ENCODE data around the gene RABGEF1. TPM values are rescaled to one million over a fixed set of nuclear protein-coding genes. Genes with fewer than 3 reads are reported as not detected.
"Not testable (repeated sequence)": the region's sequence is repeated elsewhere in the genome, so short reads cannot be mapped to it uniquely, and the experiment has no call there.

Gene RABGEF1
- polyA plus RNA-seq, 1 donor, result 21.9 TPM

DNA sequence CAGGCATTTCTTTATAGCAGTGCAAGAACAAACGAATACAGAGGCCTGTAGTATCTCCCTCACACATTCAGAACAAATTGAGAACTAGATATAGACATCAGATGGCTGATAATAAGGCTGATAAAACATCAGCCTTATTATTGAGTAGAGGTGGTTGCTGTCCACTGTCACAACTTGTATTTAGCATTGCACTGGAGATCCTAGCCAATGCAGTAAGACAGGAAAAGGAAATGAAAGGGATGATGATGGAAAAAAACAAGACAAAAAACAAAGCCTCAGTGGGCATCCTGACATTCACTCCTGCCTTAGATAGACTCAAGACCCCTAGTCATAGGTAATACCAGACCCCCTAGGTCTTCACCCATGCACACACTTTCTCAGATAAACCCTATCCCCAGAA, 4.7 kb upstream of the RABGEF1 start:
- DNase-seq, result no peak

DNA sequence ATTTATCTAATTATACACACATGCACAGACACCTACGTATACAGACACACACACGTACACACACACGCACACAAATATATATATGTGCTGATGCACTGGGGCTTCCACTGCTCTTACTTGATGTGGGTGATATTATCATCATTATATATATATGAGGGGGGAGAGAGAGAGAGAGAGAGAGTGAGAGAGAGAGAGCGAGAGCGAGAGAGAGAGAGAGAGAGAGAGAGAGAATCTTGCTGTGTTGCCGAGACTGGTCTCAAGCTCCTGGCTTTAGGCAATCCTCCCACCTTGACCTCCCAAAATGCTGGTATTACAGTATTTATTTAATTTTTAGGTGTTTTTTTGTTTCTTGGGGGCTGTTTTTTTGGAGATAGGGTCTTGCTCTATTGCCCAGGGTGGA, 3.6 kb upstream of the RABGEF1 start:
- DNase-seq, result no peak

DNA sequence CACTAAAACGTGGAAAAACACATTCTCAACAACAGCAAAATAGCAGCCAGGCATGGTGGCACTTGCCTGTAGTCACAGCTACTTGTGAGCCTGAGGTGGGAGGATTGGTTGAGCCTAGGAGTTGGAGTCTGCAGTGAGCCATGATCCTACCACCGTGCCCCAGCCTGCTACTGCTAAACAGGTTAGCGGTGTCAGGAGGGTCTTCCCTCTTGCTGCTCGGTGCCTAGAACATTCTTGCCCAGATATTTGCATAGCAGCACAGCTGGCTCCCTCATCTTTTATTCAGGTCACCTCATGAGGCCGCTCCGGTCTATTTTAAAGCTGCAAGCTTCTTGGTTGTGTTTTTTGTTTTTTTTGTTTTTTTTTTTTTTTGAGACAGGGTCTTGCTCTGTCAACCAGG, 2.9 kb upstream of the RABGEF1 start:
- no peak for DNase-seq

DNA sequence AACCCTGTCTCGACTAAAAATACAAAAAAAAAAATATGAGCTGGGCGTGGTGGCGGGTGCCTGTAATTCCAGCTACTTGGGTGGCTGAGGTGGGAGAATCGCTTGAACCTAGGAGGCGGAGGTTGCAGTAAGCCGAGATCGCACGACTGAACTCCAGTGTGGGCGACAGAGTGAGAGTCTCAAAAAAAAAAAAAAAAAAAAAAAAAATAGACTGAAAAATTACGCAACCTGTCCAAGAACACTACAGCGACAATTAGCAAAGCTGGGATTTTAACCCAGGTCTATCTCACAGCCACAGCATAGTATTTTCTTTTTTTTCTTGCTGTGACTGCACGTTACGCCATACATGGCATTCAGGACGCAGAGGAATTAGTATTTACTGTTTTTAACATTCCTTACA, 1.1 kb upstream of the RABGEF1 start:
- DNase-seq, result no peak

DNA sequence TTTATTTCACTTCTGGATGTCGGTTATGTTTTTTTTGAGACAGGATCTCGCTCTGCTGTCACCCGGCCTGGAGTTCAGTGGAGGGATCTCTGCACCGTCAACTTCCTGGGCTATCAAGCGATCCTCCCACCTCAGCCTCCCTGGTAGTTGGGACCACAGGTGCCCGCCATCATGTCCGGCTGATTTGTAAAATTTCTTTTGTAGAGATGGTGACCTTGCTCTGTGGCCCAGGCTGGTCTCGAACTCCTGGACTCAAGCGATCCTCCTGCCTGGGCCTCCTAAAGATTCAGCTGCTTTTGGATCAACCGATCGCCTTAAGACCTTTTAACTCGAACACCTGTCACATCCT, 606 bp upstream of the RABGEF1 start:
- no peak for DNase-seq

DNA sequence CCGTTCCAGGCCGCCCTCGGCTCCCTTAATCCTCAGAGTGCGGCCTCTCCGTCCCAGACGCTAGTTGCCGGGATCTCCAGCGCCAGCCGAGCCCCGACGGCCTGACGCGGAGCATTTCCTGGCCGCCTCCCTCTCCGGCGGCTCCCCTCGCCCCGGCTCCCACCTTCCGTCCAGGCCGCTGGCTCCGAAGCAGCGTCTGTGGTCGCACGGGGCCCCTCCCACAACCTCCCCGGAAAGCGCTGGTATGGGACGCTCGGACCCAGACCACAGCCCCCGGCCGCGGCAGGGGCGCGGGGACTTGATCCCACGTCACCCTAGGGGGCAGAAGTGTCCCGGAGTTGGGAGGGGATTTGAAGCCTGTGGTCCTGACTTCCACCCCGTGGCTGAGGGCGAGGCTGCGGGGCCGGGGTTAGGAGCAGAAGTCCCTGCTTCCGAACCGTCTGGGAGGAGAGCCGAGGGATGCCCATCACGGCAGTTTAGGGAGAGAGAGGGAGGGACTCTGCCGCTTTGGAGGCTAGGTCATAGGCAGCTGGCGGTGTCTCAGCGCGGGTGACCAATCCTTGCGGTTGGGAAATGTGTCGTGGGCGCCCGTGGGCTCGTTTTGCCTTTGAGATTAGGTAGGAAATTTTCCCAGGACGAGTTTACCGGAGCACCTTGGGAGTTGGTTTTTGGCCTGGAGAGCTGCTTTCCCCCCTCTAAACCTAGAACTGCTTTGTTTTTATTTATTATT, 612 bp downstream of the RABGEF1 start:
- DNase-seq, result peak; percentile 51

DNA sequence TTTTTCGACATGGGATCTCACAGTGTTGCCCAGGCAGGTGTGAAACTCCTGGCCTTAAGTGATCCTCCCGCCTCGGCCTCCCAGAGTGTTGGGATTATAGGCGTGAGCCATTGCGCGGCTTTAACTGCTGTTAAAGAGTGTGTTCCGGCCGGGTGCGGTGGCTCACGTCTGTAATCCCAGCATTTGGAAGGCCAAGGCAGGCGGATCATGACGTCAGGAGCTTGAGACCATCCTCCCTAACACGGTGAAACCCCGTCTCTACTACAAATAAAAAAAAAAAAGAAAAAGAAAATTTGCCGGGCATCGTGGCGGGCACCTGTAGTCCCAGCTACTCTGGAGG, 1.1 kb downstream of the RABGEF1 start:
- no peak for DNase-seq

DNA sequence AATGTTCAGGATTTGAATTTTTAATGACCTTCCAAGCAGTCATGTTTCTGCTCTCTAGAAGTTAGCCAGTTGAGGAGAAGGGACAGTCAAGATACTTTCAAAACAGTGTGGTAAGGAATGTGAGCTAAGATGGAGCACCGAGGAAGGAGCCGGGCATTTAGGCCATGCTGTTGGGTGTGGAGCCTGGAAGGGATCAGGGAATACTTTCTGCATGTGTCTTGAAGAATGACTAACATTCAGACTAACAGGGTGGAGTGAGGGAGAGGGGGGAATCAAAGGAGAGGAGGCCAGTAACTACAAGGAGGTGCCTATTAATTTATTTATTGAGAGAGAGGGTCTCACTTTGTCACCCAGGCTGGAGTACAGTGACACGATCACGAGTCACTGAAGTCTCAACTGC, 1.8 kb downstream of the RABGEF1 start:
- DNase-seq, result not testable (repeated sequence)

DNA sequence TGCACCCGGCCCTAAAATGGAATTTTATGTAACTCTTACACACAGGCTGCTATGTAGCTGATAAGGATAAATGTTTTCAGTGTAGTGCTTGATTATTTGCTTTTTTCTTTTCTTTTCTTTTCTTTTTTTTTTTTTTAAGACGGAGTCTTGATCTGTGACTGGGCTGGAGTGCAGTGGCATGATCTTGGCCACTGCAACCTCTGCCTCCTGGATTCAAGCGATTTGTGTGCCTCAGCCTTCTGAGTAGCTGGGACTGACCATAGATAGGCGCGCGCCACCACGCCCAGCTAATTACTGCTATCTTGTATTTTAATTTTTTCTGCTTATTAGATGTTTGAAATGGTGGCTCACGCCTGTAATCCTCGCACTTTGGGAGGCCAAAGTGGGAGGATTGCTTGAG, 3.4 kb downstream of the RABGEF1 start:
- no peak for DNase-seq

DNA sequence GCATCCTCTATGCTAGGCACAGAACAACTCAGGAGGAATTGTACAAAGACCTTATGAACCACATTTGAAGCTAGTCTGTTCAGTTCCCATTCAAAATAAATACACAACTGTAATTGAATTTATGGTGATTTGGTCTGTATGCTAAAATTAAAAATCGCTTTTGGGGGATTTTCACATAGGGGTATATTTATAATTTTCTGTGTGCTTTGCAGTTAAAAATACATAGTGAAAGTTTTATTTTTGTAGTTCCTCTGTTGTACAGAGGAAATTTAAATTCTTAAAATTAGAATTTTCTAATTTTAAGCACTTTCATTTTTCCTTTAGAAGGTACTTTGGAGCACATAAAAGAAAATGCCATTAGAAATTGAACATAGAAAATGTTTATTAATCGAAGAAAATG, 6.9 kb downstream of the RABGEF1 start:
- no peak for DNase-seq

DNA sequence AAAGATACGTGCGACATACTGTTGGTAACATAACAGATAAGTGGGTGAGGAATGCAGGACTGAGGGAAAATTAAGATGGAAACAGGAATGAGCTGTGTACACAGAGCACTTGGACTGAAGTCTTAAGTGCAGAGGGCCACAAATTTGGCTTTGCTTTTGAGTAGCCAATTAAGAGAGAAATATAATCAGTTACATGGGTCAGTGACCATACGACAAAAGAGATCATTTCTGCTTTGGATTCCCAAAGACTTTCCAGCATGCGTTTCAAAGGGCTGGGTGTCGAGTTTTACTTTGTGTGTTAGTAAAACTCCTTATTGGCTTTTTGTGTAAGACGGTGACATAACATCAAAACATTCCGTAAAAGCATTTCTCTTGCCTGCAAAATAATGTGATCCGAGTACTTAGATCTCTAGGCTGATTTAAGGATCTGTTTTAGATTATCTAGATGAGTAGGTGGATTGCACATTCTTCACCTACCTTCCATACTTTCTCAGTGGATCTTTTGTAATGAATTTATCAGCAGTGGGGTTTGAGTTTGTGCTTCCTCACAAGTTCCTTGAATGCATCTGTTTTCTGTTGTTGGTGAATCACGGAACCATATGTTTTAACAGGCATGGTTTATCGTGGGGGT, 7.5 kb downstream of the RABGEF1 start:
- no peak for DNase-seq

DNA sequence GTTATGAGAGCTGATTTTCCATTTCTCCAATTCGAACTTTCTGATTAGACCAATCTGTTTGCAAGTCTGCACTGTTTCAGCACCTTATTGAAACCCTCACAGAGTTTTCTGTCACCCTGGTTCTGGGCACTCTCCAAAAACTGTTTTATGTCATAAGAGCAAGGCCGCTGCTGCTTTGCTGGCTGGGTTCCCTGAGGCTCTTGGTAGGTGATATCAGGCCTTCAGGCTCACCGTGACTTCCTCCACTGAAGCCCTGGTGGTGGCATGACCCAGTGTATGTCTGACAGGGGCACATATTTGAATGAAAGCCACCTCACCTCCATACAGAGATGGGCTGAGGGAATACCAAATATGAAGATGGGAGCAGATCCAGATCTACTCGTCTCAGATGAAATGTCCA, 8.3 kb downstream of the RABGEF1 start:
- DNase-seq, result no peak

DNA sequence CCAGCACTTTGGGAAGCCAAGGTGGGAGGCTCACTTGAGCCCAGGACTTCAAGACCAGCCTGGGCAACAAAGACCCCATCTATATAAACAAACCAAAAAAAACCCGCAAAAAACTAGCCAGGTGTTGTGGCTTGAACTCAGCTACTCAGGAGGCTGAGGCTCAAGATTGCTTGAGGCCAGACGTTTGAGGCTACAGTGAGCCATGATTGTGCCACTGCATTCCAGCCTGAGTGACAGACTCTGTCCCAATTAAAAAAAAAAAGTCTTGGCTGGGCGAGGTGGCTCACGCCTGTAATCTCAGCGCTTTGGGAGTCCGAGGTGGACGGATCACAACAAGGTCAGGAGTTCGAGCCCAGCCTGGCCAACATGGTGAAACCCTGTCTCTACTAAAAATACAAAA, 11.4 kb downstream of the RABGEF1 start:
- no peak for DNase-seq

DNA sequence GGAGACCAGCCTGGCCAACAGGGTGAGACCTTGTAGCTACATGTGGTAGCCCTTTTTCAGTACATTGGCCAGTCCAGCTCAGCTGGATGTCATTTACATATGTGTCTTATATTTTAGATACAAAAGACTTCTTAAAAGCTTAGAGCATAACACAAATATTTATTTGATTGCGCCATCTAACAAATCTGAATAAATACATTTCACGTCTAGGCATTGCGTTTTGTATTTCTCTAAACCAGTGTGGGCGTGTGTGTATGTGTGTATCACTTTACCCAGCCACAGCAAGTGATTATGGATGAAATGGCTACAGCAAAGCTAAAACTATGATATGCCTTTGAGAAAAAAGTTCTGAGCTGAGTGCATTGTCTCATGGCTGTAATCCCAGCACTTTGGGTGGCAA, 14.0 kb downstream of the RABGEF1 start:
- no peak for DNase-seq

DNA sequence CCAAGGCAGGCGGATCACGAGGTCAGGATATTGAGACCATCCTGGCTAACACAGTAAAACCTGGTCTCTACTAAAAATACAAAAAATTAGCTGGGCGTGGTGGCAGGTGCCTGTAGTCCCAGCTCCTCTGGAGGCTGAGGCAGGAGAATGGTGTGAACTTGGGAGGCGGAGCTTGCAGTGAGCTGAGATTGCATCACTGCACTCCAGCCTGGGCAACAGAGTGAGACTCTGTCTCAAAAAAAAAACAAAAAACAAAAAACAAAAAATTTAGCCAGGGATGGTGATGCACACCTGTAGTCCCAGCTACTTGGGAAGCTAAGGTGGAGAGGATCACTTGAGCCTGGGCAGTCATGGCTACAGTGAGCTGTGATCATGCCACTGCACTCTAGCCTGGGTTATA, 14.5 kb downstream of the RABGEF1 start:
- DNase-seq, result not testable (repeated sequence)

DNA sequence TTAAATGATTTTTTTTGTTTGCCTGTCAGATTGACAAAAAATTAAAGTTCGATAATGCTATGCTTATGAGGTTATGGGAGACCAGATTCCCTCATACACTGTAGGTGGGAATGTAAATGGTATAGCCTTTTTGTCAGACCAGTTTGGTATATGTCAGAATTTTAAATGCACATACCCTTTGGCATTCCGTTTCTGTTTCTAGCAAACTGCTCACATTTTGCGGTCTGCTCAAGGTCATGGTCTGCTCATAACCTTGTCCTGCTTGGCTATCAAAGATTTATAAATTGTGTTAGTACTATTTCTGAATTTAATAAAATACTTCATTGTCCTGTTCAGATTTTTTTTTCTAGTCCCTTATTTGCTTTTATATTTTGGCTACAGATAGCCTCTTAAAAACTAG, 15.7 kb downstream of the RABGEF1 start:
- DNase-seq, result not testable (repeated sequence)

DNA sequence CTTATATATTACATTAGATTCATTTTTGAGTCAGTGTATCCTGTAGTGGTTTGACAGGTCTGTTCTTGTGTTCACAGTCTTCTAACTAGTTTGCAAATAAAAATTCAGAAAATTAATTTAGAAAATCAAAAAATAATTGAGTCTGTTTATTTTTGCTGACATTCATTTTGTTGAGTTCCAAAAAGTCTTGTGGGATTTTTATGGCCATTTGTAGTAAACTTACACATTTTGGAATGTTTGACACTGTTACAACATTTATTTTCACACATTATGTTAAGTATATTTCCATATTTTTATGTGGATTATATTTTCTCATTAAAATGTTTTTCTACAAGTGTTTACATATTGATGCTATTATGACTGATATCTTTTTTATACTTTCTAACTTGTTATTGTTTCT, 16.4 kb downstream of the RABGEF1 start:
- no peak for DNase-seq

DNA sequence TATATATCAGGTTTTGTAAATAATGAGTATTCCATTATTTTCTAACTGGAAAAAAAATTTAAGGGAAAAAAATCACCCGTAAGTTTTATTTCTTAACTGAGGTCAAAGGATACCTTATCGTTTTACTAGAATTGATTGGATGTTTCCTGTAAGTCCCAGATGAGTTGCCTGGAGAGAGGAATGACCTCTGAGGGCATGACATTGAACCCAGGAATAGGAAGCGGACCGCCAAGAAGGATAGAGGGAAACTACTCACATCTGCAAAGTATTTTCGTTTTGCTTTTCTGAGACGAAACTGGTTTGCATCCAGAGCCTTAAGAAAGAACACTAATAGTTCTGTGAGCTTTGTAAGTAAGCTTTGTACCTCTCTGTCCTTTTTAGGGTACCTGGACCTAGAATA, 17.4 kb downstream of the RABGEF1 start:
- DNase-seq, result no peak

DNA sequence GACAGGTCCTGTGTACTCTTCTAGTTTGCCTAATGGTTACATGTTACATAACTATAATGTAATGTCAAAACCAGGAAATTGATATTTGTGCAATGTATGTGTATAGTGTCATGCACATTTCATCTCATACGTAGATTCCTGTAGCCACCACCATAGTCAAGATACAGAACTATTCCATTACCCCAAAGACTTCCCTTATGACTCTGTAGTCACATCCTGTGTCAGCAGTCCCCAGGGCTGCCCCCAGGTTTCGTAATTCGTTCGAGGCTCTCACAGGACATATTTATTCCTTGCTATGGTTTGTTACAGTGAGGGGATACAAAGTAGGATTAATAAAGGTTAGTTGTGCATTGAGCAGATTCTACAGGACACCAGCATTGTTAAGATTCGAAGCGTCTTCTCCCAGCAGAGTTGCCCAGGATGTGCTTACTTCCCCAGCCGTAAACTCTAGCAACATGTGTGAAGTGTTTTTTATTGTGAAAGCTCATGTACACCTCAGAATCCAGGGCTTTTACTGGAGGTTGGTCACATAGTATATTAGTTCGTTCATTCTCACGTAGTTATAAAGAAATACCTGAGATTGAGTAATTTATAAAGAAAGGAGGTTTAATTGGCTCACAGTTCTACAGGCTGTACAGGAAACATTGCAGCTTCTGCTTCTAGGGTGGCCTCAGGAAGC, 18.6 kb downstream of the RABGEF1 start:
- DNase-seq, result no peak

DNA sequence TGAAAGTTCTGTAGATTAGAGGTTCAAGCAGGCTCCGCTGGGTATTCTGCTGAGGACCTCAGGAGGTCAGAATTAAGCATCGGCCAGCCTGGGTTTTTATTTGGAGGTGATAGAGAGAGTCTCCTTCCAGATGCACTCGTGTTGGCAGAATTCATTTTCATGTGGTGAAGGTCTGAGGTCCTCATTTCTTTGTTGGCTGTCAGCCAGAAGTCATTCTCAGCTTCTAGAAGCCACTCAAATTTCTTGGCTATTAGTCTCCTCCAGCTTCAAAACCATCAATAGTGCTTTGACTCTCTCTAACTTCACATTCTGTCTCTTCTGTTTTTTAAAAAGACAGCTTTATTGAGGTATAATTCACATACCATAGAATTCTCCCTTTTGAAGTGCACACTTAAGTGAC, 22.6 kb downstream of the RABGEF1 start:
- not testable (repeated sequence) for DNase-seq

DNA sequence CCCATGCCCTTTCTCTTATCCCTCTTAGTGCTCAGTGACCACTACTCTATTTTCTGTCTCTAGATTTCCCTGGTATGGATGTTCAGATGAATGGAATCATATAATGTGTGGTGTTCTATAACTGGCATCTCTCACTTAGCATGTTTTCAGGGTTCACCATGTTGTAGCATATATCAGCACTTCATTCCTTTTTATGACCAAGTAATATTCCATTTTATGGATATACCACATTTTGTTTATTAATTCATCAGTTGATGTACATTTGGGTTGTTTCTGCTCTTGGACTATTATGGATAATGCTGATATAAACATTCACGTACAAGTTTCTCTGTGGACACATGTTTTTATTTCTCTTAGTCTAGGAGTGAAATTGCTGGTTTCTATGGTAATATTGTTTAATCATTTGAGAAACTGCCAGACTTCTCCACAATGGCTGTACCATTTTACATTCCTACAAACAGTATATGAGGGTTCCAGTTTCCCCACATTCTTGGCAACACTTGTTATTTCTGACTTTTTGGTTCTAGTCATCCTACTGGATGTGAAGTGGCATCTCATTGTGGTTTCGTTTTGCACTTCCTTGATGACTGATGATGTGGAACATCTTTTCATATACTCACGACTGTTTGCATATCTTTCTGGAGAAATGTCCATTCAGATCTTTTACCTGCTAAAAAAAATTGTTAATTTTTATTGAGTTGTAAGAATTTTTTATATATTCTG, 23.3 kb downstream of the RABGEF1 start:
- not testable (repeated sequence) for DNase-seq

DNA sequence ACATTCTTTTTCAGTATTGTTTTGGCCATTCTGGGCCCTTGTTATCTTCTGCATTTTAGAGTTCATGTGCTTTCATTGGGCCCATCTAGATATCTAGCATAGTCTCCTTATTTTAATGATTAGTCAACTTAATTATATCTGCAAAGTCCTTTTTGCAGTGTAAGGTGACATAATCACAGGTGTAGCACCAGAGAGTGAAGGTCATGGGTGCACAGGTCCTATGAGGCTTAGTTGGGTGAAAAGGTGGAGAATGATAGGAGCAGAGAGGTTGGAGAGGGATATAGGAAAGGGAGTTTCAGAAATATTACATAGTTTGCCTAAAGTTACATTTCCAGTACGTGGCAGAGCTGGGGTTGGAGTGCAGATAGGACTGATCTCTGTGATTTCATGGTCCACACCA, 24.4 kb downstream of the RABGEF1 start:
- not testable (repeated sequence) for DNase-seq

DNA sequence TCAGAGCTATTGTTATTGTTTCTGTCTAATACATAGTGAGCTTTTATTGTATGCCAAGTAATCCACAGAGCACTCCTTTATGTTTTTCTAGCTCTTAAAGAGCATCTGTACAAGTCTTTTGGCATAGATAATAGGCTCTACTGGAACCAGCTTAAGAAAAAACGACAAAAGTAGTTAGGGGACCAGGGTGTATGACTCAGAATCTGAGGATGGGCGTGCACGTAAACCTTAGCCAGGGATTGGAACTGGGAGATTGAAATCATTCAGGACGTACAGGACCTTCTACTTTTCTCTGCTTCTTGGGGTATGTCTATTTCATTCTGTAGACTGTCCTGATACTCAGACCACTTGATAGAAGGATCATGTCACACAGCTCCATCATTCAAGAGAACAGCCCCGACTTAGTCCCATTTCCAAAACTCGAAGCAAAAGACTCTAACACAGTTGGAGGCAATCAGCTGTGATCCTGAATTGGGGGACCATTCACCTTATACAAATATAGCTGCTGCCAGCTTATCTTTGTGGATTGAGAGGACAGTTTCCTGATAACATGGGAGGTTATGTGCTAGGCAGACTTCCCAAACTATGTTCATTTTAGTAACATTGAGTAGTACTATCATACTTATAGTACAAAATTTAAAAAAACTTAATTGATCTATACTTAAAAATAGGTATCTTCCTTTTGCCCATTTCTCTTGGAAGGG, 24.9 kb downstream of the RABGEF1 start:
- DNase-seq, result not testable (repeated sequence)

Data from hindlimb muscle (tissue), 1 donor.